HG02759 (cell line): ENCODE measurements around the gene SFTPB.
"Not testable (repeated sequence)": the region's sequence is repeated elsewhere in the genome, so short reads cannot be mapped to it uniquely, and the experiment has no call there.

ENCODE experiments used
- ATAC-seq: cut with Tn5 transposase; IDR thresholded peaks from one replicate; pipeline ENCODE4 v1.9.1; 2021; ENCODE audit warnings: mild to moderate bottlenecking, moderate library complexity; ENCODE audit not compliant: unreplicated experiment

The SFTPB gene

GRCh38 chr2:85678377-85678776 is 10.4 kb upstream of the SFTPB start:
- no peak for ATAC-seq

- ATAC-seq = no peak
Observed at GRCh38 chr2:85675866-85676548, 8.0 kb upstream of the SFTPB start.

GRCh38 chr2:85675427-85675826 is 7.4 kb upstream of the SFTPB start:
- no peak for ATAC-seq

DNA sequence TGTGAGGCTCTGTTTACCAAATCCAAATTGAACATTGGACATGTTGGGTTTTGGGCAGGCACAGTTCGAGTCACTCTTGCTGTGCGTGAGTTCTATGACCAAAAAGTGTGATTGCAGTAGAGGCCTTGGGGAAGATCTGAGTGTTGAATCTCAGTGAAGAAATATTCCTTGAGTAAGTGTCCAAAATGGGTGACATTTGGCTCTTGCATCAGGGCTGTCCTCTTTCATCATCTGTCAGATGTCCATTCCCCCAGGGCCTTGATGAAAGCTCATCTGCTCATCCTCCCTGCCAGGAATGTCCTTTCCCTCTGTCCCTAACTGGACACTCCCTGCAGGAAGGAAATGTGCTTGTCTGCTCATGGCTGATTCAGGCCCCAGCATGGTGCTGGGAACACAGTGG is 6.4 kb upstream of the SFTPB start:
- ATAC-seq = no peak

DNA sequence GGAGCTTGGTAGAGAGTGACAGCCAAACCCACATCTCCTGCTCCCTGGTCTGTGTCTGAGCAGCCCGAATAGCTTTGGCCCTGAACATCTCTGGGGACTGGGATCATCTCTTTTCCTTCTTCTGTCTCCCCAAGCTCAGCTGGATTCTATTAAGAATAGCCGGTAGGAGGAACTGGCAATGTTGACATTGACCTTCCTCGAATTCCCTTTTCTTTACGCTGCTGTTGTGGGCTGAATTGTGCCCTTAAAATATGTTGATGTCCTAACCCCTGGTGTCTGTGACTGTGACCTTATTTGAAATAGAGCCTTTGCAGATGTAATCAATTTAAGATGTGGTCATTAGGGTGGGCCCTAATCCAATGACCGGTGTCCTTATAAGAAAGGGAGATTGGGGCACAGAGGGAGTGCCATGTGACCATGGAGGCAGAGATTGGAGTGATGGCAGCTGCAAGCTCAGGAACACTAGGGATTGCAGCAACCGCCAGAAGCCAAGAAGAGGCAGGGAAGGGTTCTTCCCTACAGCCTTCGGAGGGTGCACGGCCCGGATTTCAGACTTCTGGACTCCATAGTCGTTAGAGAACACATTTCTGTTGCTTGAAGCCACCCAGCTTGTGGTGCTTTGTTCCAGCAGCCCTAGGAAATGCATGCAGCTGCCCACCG is 5.8 kb upstream of the SFTPB start:
- no peak for ATAC-seq

DNA sequence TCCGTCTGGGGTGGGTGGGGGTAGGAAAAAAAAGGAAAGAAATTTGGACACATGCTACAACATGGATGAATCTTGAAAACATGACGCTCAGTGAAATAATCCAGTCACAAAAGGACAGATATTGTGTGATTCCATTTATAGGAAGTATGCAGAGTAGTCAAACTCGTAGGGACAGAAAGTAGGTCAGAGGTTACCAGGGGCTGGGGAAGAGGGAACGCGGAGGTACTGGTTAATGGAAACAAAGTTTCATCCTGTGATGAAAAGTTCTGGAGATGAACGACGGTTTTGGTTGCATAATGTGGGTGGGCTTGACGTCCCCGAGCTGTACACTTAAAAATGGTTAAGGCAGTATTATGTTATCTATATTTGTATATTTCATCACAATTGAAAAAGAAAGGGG is 4.5 kb upstream of the SFTPB start:
- no peak for ATAC-seq

DNA sequence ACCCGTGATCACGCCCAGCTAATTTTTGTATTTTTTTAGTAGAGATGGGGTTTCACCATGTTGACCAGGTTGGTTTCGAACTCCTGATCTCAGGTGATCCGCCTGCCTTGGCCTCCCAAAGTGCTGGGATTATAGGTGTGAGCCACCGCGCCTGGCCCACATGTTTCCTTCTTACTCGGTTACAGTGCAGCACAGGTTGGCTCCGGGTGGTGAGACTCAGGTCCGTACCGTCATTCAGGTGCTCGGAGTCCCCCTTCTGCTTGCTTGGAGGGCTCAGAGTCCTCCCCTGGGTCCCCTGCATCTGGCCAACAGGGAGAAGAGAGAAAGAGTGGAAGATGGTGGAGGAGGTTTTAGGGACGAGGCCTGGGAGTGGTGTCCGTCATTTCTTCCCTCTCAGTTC is 2.4 kb upstream of the SFTPB start:
- ATAC-seq = not testable (repeated sequence)

GRCh38 chr2:85669549-85669948 is 1.6 kb upstream of the SFTPB start:
- ATAC-seq = peak; percentile 62

- no peak for ATAC-seq
Observed at GRCh38 chr2:85668857-85669142, 801 bp upstream of the SFTPB start.

DNA sequence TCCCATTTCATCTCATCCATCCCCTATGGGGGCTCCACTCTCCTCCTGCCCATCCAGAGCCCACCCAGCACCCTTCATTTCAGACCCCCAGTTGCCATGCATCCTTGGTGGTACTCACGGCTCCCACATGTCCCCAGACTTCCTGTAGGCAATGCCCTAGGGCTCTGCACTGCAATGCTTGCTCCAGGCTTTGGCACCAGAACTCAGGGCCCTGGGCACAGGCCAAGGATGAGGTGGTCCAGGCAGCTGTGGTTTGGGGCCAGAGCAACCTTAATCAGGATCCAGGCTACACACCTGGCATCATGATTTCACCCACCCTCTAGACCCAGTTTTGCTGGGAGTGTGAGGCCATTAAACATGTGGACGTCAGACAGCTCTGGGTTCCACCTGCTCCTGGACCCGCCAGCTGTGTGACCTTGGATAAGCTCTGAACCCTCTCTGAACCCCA is 414 bp downstream of the SFTPB start:
- ATAC-seq = no peak

DNA sequence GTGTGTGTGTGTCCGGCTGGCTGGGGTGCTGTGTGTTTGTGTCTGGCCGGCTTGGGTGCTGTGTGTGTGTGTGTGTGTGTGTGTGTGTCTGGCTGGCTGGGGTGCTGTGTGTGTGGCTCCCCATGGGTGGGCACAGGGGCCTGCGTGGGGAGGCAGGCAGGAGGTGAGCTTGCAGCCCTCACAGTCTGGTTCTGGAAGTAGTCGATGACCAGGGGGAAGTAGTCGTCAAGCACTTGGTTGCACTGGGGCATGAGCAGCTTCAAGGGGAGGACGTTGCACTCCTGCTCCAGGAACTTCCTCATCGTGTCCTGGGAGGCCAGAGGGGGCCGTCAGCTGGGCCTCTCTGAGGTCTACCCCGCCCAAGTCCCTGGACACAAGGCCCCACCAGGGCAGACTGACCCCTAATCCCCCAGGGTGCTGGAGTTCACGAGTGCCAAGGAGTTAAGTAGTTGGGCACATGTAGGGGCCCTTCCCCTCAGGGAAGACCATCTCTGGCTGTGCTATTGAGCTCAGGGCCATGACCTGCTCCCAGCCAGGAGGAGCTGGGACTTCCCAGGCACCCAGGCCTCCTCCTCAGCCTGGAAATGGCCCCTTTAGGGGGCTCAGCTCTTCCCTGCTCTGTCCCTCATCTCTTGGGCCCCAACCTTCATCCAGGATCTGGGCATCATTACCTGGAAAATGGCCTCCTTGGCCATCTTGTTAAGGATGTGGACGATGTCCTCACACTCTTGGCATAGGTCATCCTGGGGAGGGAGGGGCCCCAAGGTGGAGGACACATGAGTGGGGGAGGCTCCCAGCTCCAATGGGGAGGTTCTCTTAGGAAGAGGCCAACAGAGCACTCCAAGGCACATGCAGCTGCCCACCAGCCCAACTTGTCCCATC is 1.3 kb downstream of the SFTPB start:
- no peak for ATAC-seq

DNA sequence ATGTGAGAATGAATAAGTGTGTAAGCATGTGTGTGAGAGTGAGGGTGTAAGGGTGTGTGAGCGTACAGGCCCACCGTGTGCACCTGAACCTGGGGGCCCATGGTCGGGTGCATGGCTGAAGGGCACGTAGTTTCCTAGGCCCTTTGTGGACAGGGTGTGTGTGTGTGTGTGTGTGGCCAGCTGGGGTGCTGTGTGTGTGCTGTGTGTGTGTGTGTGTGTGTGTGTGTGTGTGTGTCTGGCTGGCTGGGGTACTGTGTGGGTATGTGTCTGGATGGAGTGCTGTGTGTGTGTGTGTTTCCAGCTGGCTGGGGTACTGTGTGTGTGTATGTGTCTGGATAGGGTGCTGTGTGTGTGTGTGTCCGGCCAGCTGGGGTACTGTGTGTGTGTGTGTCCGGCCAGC is 2.0 kb downstream of the SFTPB start:
- ATAC-seq = no peak

- no peak for ATAC-seq
Observed at GRCh38 chr2:85665264-85665937, 2.6 kb downstream of the SFTPB start.

- no peak for ATAC-seq
Observed at GRCh38 chr2:85663594-85664565, 4.1 kb downstream of the SFTPB start.

DNA sequence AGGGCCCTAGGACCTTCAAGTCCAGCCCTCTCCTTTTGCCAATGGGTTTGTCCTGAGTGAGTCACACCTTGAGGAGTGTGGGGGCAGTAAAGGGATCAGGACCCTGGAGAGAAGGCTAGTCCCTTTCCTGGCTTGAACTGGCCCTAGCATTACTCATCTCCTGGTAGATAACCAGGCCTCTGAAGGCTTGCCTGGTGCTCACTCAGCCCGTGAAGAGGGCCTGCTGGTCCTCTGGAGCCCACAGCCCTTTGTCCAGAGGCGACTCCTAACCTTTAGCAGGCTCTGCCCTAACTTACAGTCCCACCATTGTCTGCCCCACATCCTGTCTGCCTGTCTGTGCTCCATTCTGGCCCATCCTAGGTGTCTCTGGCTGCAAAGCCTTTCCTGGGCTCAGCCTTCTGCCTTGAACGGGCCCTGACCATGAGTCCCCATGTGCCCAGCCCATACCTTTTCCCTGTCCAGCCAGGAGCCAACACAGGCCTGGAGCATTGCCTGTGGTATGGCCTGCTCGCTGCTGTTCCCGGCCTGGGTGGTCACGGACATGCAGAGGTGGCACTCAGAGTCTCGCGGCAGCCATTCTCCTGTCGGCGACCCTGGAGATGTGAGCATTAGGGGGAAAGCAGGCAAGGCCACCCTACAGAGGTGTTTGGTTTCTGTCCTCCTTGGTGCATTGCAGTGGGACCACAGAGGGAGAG is 5.0 kb downstream of the SFTPB start:
- no peak for ATAC-seq

DNA sequence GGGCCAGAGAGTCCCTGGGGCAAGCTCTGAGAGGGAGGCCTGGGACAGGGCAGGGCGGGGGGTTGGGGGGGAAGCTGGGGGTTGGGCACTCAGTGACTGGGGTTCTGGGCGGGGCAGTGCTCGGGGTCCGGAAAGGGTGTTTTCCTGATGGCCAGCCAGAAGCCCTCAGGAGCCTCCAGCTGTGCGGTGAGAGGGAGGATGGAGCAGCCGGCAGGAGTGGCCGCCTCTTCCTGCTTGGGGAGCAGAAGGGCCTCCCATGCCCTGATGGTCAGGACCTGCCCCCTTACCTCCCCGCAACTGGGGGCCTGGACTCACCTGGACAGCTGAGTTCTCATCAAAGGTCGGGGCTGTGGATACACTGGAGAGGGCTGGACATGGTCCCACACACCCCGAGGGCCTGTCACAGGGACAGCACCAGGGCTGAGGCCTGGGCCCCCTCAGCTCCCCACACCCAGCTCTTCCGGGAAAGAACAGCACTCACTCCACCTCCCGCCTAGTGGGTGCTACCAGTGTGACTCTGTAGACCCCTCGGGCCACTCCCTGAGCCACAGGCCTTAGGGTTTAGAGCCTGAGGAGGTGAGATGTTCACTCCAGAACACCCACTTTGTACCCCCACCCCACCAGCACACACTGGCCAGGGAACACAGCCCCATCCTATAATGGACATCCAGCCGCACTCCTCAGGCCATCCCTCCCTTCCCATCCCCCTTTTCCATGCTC is 6.7 kb downstream of the SFTPB start:
- no peak for ATAC-seq

GRCh38 chr2:85660725-85661124 is 7.3 kb downstream of the SFTPB start:
- no peak for ATAC-seq

DNA sequence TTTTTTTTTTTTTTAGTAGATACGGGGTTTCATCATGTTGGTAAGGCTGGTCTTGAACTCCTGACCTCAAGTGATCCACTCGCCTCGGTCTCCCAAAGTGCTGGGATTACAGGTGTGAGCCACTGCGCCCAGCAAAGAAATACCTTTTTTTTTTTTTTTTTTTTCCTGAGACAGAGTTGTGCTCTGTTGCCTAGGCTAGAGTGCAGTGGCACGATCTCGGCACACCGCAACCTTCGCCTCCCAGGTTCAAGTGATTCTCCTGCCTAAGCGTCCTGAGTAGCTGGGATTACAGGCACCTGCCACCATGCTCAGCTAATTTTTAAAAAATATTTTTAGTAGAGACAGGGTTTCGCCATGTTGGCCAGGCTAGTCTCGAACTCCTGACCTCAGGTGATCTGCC is 7.7 kb downstream of the SFTPB start:
- not testable (repeated sequence) for ATAC-seq
